Nephron (organoid): ENCODE results near the gene ZBTB16.

Experiments used
- H3K27ac Mint-ChIP-seq, 3 experiments: 2 replicates each; pipeline ENCODE4 v1.8.0; 2020; ENCODE audit warnings: mixed read lengths in 3 of 3, mild to moderate bottlenecking in 2 of 3, moderate library complexity in 1 of 3
- H3K27me3 Mint-ChIP-seq: 2 replicates; pipeline ENCODE4 v1.8.0; 2021; ENCODE audit warnings: low read depth, mild to moderate bottlenecking, moderate library complexity, mixed read lengths
- H3K36me3 Mint-ChIP-seq: 2 replicates; pipeline ENCODE4 v1.8.0; 2020; ENCODE audit warnings: low read depth, mixed read lengths
- H3K4me1 Mint-ChIP-seq: 2 replicates; pipeline ENCODE4 v1.8.0; 2020; ENCODE audit warnings: mixed read lengths
- H3K4me3 Mint-ChIP-seq, 3 experiments: 2 replicates each; pipeline ENCODE4 v1.8.0; 2020; ENCODE audit warnings: mild to moderate bottlenecking in 3 of 3, mixed read lengths in 3 of 3, moderate library complexity in 2 of 3
- H3K9me3 Mint-ChIP-seq: 2 replicates; pipeline ENCODE4 v1.8.0; 2020; ENCODE audit warnings: mixed read lengths
- TF ChIP-seq, protein P1 (sequence below), 3 experiments: fragments of 200-600 bp; sonication (generic); IDR thresholded peaks; one replicate each; pipeline ENCODE4 v1.5.0; 2021; ENCODE audit warnings: antibody characterized with exemption in 3 of 3; ENCODE audit not compliant: unreplicated experiment in 3 of 3

Gene ZBTB16

DNA sequence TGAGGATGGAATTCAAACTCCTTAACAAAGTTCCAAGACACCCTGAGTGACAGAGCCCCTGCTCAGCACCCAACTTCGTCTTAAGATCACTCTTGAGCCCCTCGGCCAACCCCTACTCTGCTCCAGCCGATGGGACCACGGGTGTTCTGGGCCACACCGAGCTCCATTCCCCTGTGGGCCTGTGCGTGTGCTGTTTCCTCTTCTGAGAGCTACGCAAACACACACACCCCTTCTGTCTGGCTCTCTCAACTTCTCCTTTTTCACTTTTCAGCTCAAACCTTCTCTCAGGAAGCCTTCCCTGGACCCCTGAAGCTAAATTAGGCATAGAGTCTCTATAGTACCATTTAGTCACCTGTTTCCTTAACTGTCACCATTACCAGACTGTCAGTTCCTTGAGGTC, 199.2 kb downstream of the ZBTB16 start:
- Mint-ChIP-seq H3K4me3 (peak overlapping the region in 1 of 3 experiments; percentile 1), H3K27me3 (peaks cover 44% of the 10 kb centered on the region), H3K27ac (peak overlapping the region in 1 of 3 experiments; percentile 10), H3K9me3 (no peaks in the 10 kb centered on the region), H3K36me3 (no peaks in the 10 kb centered on the region), H3K4me1 (peaks cover 13% of the 10 kb centered on the region)
- TF ChIP-seq, protein P1, sequence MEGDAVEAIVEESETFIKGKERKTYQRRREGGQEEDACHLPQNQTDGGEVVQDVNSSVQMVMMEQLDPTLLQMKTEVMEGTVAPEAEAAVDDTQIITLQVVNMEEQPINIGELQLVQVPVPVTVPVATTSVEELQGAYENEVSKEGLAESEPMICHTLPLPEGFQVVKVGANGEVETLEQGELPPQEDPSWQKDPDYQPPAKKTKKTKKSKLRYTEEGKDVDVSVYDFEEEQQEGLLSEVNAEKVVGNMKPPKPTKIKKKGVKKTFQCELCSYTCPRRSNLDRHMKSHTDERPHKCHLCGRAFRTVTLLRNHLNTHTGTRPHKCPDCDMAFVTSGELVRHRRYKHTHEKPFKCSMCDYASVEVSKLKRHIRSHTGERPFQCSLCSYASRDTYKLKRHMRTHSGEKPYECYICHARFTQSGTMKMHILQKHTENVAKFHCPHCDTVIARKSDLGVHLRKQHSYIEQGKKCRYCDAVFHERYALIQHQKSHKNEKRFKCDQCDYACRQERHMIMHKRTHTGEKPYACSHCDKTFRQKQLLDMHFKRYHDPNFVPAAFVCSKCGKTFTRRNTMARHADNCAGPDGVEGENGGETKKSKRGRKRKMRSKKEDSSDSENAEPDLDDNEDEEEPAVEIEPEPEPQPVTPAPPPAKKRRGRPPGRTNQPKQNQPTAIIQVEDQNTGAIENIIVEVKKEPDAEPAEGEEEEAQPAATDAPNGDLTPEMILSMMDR (IDR thresholded peaks at IDR 0.05; ENCODE audit: unreplicated experiment in 3 of 3): no peak

DNA sequence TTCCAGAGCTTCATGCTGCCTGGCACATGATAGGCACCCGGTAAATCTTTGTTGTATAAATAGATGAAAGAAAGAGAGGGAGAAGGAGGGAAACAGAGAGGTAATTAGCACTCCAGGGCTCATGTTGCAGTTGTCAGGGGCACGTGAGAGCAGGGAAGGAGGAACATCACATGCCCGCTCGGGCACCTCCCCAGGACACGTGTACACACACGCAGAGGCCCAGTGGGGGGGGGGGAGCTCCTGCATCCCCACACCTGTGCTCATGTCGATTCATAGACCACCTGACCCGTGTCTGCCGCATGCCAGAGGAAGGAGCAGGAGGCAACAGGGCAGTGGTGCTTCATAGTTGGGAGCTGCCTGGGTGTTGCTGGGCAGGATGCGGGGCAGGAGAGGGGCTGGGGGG, 199.6 kb downstream of the ZBTB16 start:
- TF ChIP-seq, protein P1 (IDR thresholded peaks at IDR 0.05; ENCODE audit: unreplicated experiment in 3 of 3): no peak
- Mint-ChIP-seq H3K27ac (peak overlapping the region in 1 of 3 experiments; percentile 10), H3K9me3 (no peaks in the 10 kb centered on the region), H3K4me3 (no peak overlapping the region), H3K36me3 (no peaks in the 10 kb centered on the region), H3K27me3 (peaks cover 39% of the 10 kb centered on the region), H3K4me1 (peaks cover 13% of the 10 kb centered on the region)

DNA sequence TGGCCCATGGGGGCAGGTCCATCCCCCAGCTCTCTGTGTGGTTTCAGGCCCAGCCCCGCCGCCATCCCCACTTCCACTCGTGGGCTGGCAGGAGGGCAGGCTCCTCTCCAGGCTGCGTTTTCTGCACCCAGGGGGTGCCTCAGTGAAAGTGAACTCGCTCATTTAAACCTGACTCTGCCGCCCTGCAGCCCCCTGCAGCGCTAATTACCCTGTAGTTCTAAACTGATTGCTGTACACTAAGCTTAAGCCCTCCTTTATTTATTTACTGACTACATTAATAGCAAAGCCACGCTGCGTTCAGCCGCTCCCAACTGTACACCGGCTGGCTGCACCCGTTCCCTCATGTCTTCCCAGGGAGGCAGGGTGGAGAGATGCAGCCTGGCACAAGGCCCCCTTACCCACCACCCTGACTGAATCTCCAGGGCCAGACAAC, 200.1 kb downstream of the ZBTB16 start:
- Mint-ChIP-seq H3K27ac (no peak overlapping the region), H3K4me1 (peaks cover 13% of the 10 kb centered on the region), H3K36me3 (no peaks in the 10 kb centered on the region), H3K27me3 (peaks cover 37% of the 10 kb centered on the region), H3K9me3 (no peaks in the 10 kb centered on the region), H3K4me3 (no peak overlapping the region)
- TF ChIP-seq, protein P1 (IDR thresholded peaks at IDR 0.05; ENCODE audit: unreplicated experiment in 3 of 3): no peak

DNA sequence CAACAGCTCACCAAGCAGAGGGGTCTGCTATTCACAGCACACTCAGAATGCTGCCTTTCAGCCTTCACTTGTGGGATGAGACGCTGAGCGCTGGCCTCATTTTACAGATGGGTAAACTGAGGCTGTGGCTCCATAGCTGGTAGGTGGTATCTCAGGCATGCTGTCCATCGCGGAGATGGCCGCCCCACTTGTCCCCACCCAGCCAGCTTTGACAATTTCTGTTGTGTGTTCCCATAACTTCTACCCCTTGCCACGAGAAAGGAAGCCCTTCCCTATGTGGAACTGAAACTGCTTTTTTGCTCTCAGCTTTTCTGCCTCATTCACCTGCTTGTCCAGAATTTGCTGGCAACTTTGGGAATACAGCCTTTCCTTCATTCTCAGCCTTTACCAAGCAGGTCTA, 200.6 kb downstream of the ZBTB16 start:
- no peaks in the 10 kb centered on the region for H3K9me3 Mint-ChIP-seq
- H3K27ac Mint-ChIP-seq: no peak overlapping the region
- H3K27me3 Mint-ChIP-seq: peaks cover 34% of the 10 kb centered on the region
- no peak overlapping the region for H3K4me3 Mint-ChIP-seq
- TF ChIP-seq, protein P1 (IDR thresholded peaks at IDR 0.05; ENCODE audit: unreplicated experiment in 3 of 3): no peak
- H3K36me3 Mint-ChIP-seq: no peaks in the 10 kb centered on the region
- peaks cover 13% of the 10 kb centered on the region for H3K4me1 Mint-ChIP-seq

DNA sequence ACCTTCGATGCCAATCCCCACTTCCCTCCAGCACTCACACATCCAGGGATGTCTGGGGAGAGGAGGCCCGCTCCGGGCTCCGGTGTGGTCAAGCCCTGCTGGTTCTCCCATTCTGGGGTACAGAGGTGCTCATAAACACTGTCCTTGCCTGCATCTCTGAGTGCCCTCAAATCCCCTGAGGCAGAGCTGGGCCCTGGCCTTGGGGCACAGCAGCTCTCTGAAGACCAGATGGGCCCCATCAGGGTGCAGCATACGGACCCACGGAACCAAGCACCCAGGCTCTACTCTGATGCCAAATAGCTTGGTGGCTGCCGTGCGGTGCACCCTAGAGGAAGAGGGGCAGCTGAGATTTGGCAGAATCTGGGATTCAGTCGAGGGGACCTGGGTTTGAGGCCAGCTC, 201.0 kb downstream of the ZBTB16 start:
- TF ChIP-seq, protein P1 (IDR thresholded peaks at IDR 0.05; ENCODE audit: unreplicated experiment in 3 of 3): no peak

DNA sequence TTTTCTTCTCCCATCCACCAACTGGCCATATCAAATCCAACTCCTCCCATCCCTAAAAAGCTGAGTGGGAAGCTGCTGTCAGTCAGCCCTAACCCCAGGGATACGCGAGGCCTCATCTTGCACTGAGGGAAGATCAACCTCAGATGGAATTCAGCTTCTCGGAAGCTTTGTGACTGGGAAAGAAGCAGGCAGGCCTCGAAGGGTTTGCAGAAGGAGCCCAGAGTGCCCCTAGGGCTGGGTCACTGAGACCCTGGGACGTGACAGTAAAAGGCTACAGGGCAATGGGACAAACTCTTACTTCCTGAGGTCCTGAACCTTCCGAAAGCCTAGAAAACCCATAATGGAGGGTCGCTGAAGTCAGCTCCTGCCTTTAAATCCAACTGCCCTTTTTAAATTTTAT, 202.3 kb downstream of the ZBTB16 start:
- Mint-ChIP-seq H3K36me3 (no peaks in the 10 kb centered on the region), H3K27me3 (peaks cover 26% of the 10 kb centered on the region), H3K4me3 (no peak overlapping the region), H3K27ac (no peak overlapping the region), H3K4me1 (peaks cover 13% of the 10 kb centered on the region), H3K9me3 (no peaks in the 10 kb centered on the region)
- TF ChIP-seq, protein P1 (IDR thresholded peaks at IDR 0.05; ENCODE audit: unreplicated experiment in 3 of 3): no peak

More for the DNA sequence above, 201.0 kb downstream of the ZBTB16 start:
- H3K36me3 Mint-ChIP-seq: no peaks in the 10 kb centered on the region
- H3K9me3 Mint-ChIP-seq: no peaks in the 10 kb centered on the region
- peaks cover 13% of the 10 kb centered on the region for H3K4me1 Mint-ChIP-seq
- no peak overlapping the region for H3K4me3 Mint-ChIP-seq
- H3K27ac Mint-ChIP-seq: no peak overlapping the region
- peaks cover 30% of the 10 kb centered on the region for H3K27me3 Mint-ChIP-seq
